IMR-90 (cell line): Measurements from ENCODE around the gene NSL1. TPM values are rescaled to one million over a fixed set of nuclear protein-coding genes. Genes with fewer than 3 reads are reported as not detected.

Experiments
- ATAC-seq: fragments of 200-7000 bp; cut with Tn5 transposase; 2 replicates; pipeline ENCODE4 v1.9.1; 2020; ENCODE audit warnings: low read depth, mild to moderate bottlenecking, moderate library complexity
- BruUV-seq: library from RNA; stranded (reverse); fragments of 400-500 nt; replicated peaks from 2 replicates; lab custom pipeline; 2021; lab: Mats Ljungman, UMichigan
- CTCF ChIA-PET: fragments of 300-600 bp; formaldehyde crosslinking; extraction: SDS; loops from one replicate; lab custom pipeline; 2021; ENCODE audit warnings: antibody characterized with exemption; lab: Yijun Ruan, JAX
- POLR2A ChIA-PET: fragments of 300-600 bp; sonication (Branson Sonifier 250); formaldehyde crosslinking; loops from one replicate; lab custom pipeline; 2022; ENCODE audit warnings: antibody characterized with exemption; ENCODE audit not compliant: unreplicated experiment; lab: Charles Lee
- DNase-seq: peaks from one replicate; pipeline ENCODE4 v3.0.0; 2013
- H2AFZ ChIP-seq: replicated peaks from 2 replicates; pipeline ENCODE3; 2013; ENCODE audit warnings: low read length, mild to moderate bottlenecking; ENCODE audit not compliant: poor library complexity
- H2AK5ac ChIP-seq: 2 replicates; pipeline ENCODE4 v1.6.1; 2013; ENCODE audit warnings: low read depth, low read length, inconsistent platforms
- H2AK9ac ChIP-seq: replicated peaks from 2 replicates; pipeline ENCODE3; 2013; ENCODE audit warnings: mild to moderate bottlenecking, low read depth, low read length, moderate library complexity; ENCODE audit not compliant: poor library complexity
- H2BK120ac ChIP-seq: 2 replicates; pipeline ENCODE4 v1.6.1; 2013; ENCODE audit warnings: low read depth, low read length, inconsistent platforms
- H2BK15ac ChIP-seq: 3 replicates; pipeline ENCODE4 v1.6.1; 2013; ENCODE audit warnings: low read depth, low read length, inconsistent platforms
- H2BK20ac ChIP-seq: 2 replicates; pipeline ENCODE4 v1.6.1; 2013; ENCODE audit warnings: low read depth, mild to moderate bottlenecking, inconsistent platforms, low read length, moderate library complexity
- H2BK5ac ChIP-seq: 2 replicates; pipeline ENCODE4 v1.6.1; 2013; ENCODE audit warnings: mild to moderate bottlenecking, low read depth, low read length, inconsistent platforms; ENCODE audit not compliant: poor library complexity, severe bottlenecking
- H3K14ac ChIP-seq: replicated peaks from 2 replicates; pipeline ENCODE4 v1.6.1; 2013; ENCODE audit warnings: low read depth, low read length, inconsistent platforms
- H3K18ac ChIP-seq: 2 replicates; pipeline ENCODE4 v1.6.1; 2013; ENCODE audit warnings: low read depth, low read length, control low read depth
- H3K23ac ChIP-seq: 2 replicates; pipeline ENCODE4 v1.6.1; 2013; ENCODE audit warnings: low read depth, low read length, inconsistent platforms
- H3K27ac ChIP-seq: 2 replicates; pipeline ENCODE4 v1.5.1; 2013; ENCODE audit warnings: mild to moderate bottlenecking, control low read depth, low read length; ENCODE audit not compliant: insufficient read depth
- H3K27me3 ChIP-seq: 2 replicates; pipeline ENCODE4 v1.6.1; 2013; ENCODE audit warnings: low read length; ENCODE audit not compliant: control insufficient read depth, insufficient read depth
- H3K36me3 ChIP-seq: 2 replicates; pipeline ENCODE4 v1.6.1; 2013; ENCODE audit warnings: low read length, mixed read lengths; ENCODE audit not compliant: control insufficient read depth, insufficient read depth
- H3K4ac ChIP-seq: 2 replicates; pipeline ENCODE4 v1.6.1; 2013; ENCODE audit warnings: low read depth, low read length, inconsistent platforms
- H3K4me1 ChIP-seq: 2 replicates; pipeline ENCODE4 v1.6.1; 2013; ENCODE audit warnings: low read length, mixed read lengths; ENCODE audit not compliant: control insufficient read depth, insufficient read depth
- H3K4me2 ChIP-seq: 2 replicates; pipeline ENCODE4 v1.6.1; 2013; ENCODE audit warnings: low read depth, mild to moderate bottlenecking, control low read depth, low read length, moderate library complexity
- H3K4me3 ChIP-seq: 2 replicates; pipeline ENCODE4 v1.5.1; 2013; ENCODE audit warnings: low read depth, mild to moderate bottlenecking, control low read depth, low read length, moderate library complexity; ENCODE audit not compliant: insufficient read depth
- H3K56ac ChIP-seq: 2 replicates; pipeline ENCODE4 v1.6.1; 2013; ENCODE audit warnings: low read length, inconsistent platforms; ENCODE audit not compliant: insufficient read depth; ENCODE audit errors: extremely low read depth
- H3K79me1 ChIP-seq, 2 experiments: 2 replicates each; pipeline ENCODE4 v1.6.1; 2013; ENCODE audit warnings: low read length in 2 of 2, inconsistent platforms in 1 of 2, low read depth in 1 of 2
- H3K9ac ChIP-seq: 2 replicates; pipeline ENCODE4 v1.6.1; 2013; ENCODE audit warnings: low read depth, low read length, control low read depth
- H3K9me1 ChIP-seq: 2 replicates; pipeline ENCODE4 v1.6.1; 2013; ENCODE audit warnings: low read length, inconsistent platforms; ENCODE audit not compliant: insufficient read depth
- H3K9me3 ChIP-seq: 2 replicates; pipeline ENCODE4 v1.6.1; 2013; ENCODE audit warnings: low read length; ENCODE audit not compliant: control insufficient read depth, insufficient read depth
- H4K20me1 ChIP-seq: 2 replicates; pipeline ENCODE4 v1.6.1; 2013; ENCODE audit warnings: low read length, inconsistent platforms; ENCODE audit not compliant: insufficient read depth
- H4K5ac ChIP-seq: 2 replicates; pipeline ENCODE4 v1.6.1; 2013; ENCODE audit warnings: mild to moderate bottlenecking, low read depth, low read length, control low read depth
- H4K8ac ChIP-seq, 2 experiments: 2 replicates each; pipeline ENCODE4 v1.6.1; 2013; ENCODE audit warnings: low read depth in 2 of 2, low read length in 2 of 2, control low read depth in 1 of 2, inconsistent platforms in 1 of 2
- H4K91ac ChIP-seq: 2 replicates; pipeline ENCODE4 v1.6.1; 2013; ENCODE audit warnings: low read depth, low read length, inconsistent platforms; ENCODE audit not compliant: insufficient read depth
- BHLHE40 ChIP-seq: fragments of 150-350 bp; IDR thresholded peaks from 2 replicates; pipeline ENCODE4 v1.6.1; 2016; ENCODE audit warnings: mild to moderate bottlenecking, low read depth, low read length
- CEBPB ChIP-seq: IDR thresholded peaks from 2 replicates; pipeline ENCODE4 v1.6.1; 2012; ENCODE audit warnings: low read depth, low read length, improper control_type of control experiment
- CHD1 ChIP-seq: IDR thresholded peaks from 2 replicates; pipeline ENCODE4 v1.6.1; 2012; ENCODE audit warnings: low read depth, low read length, improper control_type of control experiment
- FOS ChIP-seq: fragments of 150-350 bp; IDR thresholded peaks from 2 replicates; pipeline ENCODE4 v1.6.1; 2016; ENCODE audit warnings: low read depth, low read length
- MAFK ChIP-seq: IDR thresholded peaks from 2 replicates; pipeline ENCODE4 v1.6.1; 2012; ENCODE audit warnings: low read depth, low read length, improper control_type of control experiment
- MAZ ChIP-seq: IDR thresholded peaks from 2 replicates; pipeline ENCODE4 v1.6.1; 2012; ENCODE audit warnings: low read depth, mild to moderate bottlenecking, low read length, improper control_type of control experiment, moderate library complexity, borderline replicate concordance
- MXI1 ChIP-seq: IDR thresholded peaks from 2 replicates; pipeline ENCODE4 v1.6.1; 2012; ENCODE audit warnings: low read depth, mild to moderate bottlenecking, low read length, moderate library complexity, borderline replicate concordance
- NFE2L2 ChIP-seq: fragments of 150-350 bp; IDR thresholded peaks from 2 replicates; pipeline ENCODE4 v1.6.1; 2016; ENCODE audit warnings: low read depth, mild to moderate bottlenecking, low read length
- POLR2A ChIP-seq: IDR thresholded peaks from 2 replicates; pipeline ENCODE4 v1.6.1; 2012; ENCODE audit warnings: mild to moderate bottlenecking, low read depth, low read length
- RAD21 ChIP-seq: IDR thresholded peaks from 2 replicates; pipeline ENCODE4 v1.6.1; 2012; ENCODE audit warnings: low read length, improper control_type of control experiment
- RCOR1 ChIP-seq: IDR thresholded peaks from 2 replicates; pipeline ENCODE4 v1.6.1; 2012; ENCODE audit warnings: mild to moderate bottlenecking, low read length, improper control_type of control experiment; ENCODE audit not compliant: insufficient replicate concordance
- RFX5 ChIP-seq: IDR thresholded peaks from 2 replicates; pipeline ENCODE4 v1.8.0; 2012; ENCODE audit warnings: low read depth, mild to moderate bottlenecking, low read length, moderate library complexity
- SMC3 ChIP-seq: fragments of 150-350 bp; IDR thresholded peaks from 2 replicates; pipeline ENCODE4 v1.6.1; 2016; ENCODE audit warnings: low read depth, mild to moderate bottlenecking, antibody characterized with exemption, low read length, moderate library complexity
- WGBS, 2 experiments: methylation state at CpG; one replicate each; pipeline versions ENCODE4 v1.1.5 to v1.1.7; 2013; ENCODE audit warnings: missing lambda C conversion rate in 2 of 2; ENCODE audit not compliant: insufficient read length in 1 of 2; ENCODE audit errors: extremely low coverage in 2 of 2; 5-methylcytosine and 5-hydroxymethylcytosine counted together
- dilution Hi-C: fragments of 300-500 bp; cut with HindIII; formaldehyde crosslinking; loops from one replicate; pipeline ENCODE4 v1.14.3; 2018; ENCODE audit warnings: low sequenced_read_pairs; ENCODE audit not compliant: unreplicated experiment
- in situ Hi-C: fragments of 300-500 bp; cut with MboI; formaldehyde crosslinking; loops from 3 replicates; pipeline ENCODE4 v1.14.3; 2019; ENCODE audit warnings: low sequenced_read_pairs, inconsistent platforms, mixed read lengths
- intact Hi-C: fragments of 100-400 bp; cut with micrococcal nuclease; formaldehyde crosslinking; loops from 2 replicates; pipeline ENCODE4 v1.10.0; 2022
- polyA plus RNA-seq, 3 experiments: library from polyadenylated mRNA; depleted of rRNA; stranded (reverse); fragments of >200 nt; gene quantifications; 2 replicates each; pipeline ENCODE4 v1.2.3, GENCODE V29; 2012; ENCODE audit warnings: low replicate concordance in 1 of 3
- total RNA-seq: library from RNA; depleted of rRNA; stranded (reverse); fragments of >200 nt; gene quantifications from 2 replicates; pipeline ENCODE4 v1.2.3, GENCODE V29; 2012
- TF ChIP-seq, protein P1 (sequence below): fragments of 150-350 bp; IDR thresholded peaks from 2 replicates; pipeline ENCODE4 v1.6.1; 2016; ENCODE audit warnings: low read depth, mild to moderate bottlenecking, low read length, moderate library complexity, borderline replicate concordance
- TF ChIP-seq, protein P2 (sequence below): conservative IDR thresholded peaks from 2 replicates; pipeline ENCODE4 v1.5.1; 2012; ENCODE audit warnings: mild to moderate bottlenecking, low read depth, low read length, improper control_type of control experiment
- TF ChIP-seq, protein P3 (sequence below): fragments of 150-350 bp; IDR thresholded peaks from 2 replicates; pipeline ENCODE4 v1.6.1; 2017; ENCODE audit warnings: mild to moderate bottlenecking, antibody characterized with exemption, low read length, low read depth

Gene NSL1
- total and polyA plus RNA-seq, 2 of the 4 experiments (the other 2 are of a cell fraction): 19.1 to 42.5 TPM

DNA sequence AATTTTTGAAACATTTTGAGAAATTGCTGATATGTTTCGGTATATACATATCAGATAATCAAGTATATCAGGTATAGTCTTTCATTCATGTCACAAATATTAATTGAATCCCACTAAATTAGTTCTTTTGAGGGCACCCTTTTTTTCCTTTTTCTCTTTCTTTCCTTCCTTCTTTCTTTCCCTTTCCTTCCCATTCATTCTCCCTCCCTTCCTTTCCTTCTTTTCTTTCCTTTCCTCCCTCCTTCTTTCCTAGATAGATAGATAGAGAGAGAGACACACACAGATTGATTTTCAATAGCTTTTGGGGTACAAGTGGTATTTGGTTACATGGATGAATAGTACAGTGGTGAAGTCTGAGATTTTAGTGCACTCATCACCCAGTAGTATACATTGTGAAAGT is 5.7 kb downstream of the NSL1 start:
- Histone ChIP-seq H3K9me1 (no peaks in the 10 kb centered on the region), H4K91ac (no peak overlapping the region), H3K4me2 (no peak overlapping the region), H3K14ac (no peak overlapping the region), H3K9me3 (no peaks in the 10 kb centered on the region), H3K79me1 (peaks cover 5 to 12% of the 10 kb centered on the region in 2 experiments; a peak in 3 of 4 replicates), H2AK5ac (no peak overlapping the region), H3K23ac (no peak overlapping the region), H4K5ac (no peak overlapping the region), H2AFZ (no peak overlapping the region), H2BK120ac (no peak overlapping the region), H3K4me3 (no peak overlapping the region), H3K18ac (no peak overlapping the region), H4K20me1 (no peaks in the 10 kb centered on the region), H3K27ac (no peak overlapping the region), H3K27me3 (no peaks in the 10 kb centered on the region), H3K4ac (no peak overlapping the region), H3K36me3 (peaks cover 2% of the 10 kb centered on the region; the same call in 1 of the 2 replicates), H4K8ac (no peak overlapping the region), H3K9ac (no peak overlapping the region), H2BK20ac (no peak overlapping the region), H3K4me1 (0 out of 2 replicates have a peak, but pooled peaks cover 2% of the 10 kb centered on the region), H2BK15ac (no peak overlapping the region), H2BK5ac (no peak overlapping the region), H3K56ac (no peak overlapping the region), H2AK9ac (no peak overlapping the region)
- BruUV-seq: no TSS peak
- dilution Hi-C loops: no loop called here
- intact Hi-C loops: loop anchor here (10.0 kb wide), 1 partner anchor 721 kb away; no protein-coding TSS in a partner anchor
- ChIA-PET POLR2A (interaction anchor here (0.6 kb wide), 1 partner anchor 204 kb away, joined by 6 read pairs; no protein-coding TSS in a partner anchor), CTCF (interaction anchor here (1.0 to 2.6 kb wide), 4 partner anchors 36 to 309 kb away, joined by 3 to 6 read pairs (median 3); no protein-coding TSS in a partner anchor)
- DNase-seq: no peak
- TF ChIP-seq SMC3 (no peak), FOS (no peak), NFE2L2 (no peak), POLR2A (no peak), CEBPB (no peak), RCOR1 (no peak), MAFK (no peak), RFX5 (no peak), BHLHE40 (no peak), CHD1 (no peak), RAD21 (no peak), MXI1 (no peak), MAZ (no peak)
- TF ChIP-seq, protein P1, sequence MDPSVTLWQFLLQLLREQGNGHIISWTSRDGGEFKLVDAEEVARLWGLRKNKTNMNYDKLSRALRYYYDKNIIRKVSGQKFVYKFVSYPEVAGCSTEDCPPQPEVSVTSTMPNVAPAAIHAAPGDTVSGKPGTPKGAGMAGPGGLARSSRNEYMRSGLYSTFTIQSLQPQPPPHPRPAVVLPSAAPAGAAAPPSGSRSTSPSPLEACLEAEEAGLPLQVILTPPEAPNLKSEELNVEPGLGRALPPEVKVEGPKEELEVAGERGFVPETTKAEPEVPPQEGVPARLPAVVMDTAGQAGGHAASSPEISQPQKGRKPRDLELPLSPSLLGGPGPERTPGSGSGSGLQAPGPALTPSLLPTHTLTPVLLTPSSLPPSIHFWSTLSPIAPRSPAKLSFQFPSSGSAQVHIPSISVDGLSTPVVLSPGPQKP: no peak
- TF ChIP-seq, protein P2, sequence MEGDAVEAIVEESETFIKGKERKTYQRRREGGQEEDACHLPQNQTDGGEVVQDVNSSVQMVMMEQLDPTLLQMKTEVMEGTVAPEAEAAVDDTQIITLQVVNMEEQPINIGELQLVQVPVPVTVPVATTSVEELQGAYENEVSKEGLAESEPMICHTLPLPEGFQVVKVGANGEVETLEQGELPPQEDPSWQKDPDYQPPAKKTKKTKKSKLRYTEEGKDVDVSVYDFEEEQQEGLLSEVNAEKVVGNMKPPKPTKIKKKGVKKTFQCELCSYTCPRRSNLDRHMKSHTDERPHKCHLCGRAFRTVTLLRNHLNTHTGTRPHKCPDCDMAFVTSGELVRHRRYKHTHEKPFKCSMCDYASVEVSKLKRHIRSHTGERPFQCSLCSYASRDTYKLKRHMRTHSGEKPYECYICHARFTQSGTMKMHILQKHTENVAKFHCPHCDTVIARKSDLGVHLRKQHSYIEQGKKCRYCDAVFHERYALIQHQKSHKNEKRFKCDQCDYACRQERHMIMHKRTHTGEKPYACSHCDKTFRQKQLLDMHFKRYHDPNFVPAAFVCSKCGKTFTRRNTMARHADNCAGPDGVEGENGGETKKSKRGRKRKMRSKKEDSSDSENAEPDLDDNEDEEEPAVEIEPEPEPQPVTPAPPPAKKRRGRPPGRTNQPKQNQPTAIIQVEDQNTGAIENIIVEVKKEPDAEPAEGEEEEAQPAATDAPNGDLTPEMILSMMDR: no peak
- TF ChIP-seq, protein P3, sequence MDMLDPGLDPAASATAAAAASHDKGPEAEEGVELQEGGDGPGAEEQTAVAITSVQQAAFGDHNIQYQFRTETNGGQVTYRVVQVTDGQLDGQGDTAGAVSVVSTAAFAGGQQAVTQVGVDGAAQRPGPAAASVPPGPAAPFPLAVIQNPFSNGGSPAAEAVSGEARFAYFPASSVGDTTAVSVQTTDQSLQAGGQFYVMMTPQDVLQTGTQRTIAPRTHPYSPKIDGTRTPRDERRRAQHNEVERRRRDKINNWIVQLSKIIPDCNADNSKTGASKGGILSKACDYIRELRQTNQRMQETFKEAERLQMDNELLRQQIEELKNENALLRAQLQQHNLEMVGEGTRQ: no peak
- in situ Hi-C loops: loop anchor here (10.0 kb wide), 1 partner anchor 121 kb away; no protein-coding TSS in a partner anchor
- ATAC-seq: no peak
- WGBS, 2 experiments: no CpG with 5 or more reads among the region's 1 CpG
